Measurements from ENCODE around the gene AGPAT4.

- no peak for TF ChIP-seq CTCF (IDR thresholded peaks at IDR 0.05)
- no peak for TF ChIP-seq POLR2A (IDR thresholded peaks at IDR 0.05)
These were observed 142.7 kb downstream of the AGPAT4 start for GRCh38 chr6:161130967-161131766.

Measured in testis (tissue), 2 donors.